ENCODE data around the gene PRPF40A. TPM values are rescaled to one million over a fixed set of nuclear protein-coding genes. Genes with fewer than 3 reads are reported as not detected.

Gene PRPF40A
- total RNA-seq, 1 experiment from 2014 or later = 127 TPM

GRCh38 chr2:152718076-152718908, 1.0 kb upstream of the PRPF40A start, which contains the start of gene ARL6IP6:
Gene ARL6IP6, plus strand, starts transcription at chr2:152718620. Its CDS starts 5 bp downstream, at chr2:152718625.
- peak; percentile 87 for DNase-seq (ENCODE audit: low read depth)

GRCh38 chr2:152716805-152717227, 445 bp downstream of the PRPF40A start:
- DNase-seq (ENCODE audit: low read depth) = no peak

- DNase-seq (ENCODE audit: low read depth) = no peak
Observed at GRCh38 chr2:152715854-152716428, 1.3 kb downstream of the PRPF40A start.

- DNase-seq (ENCODE audit: low read depth) = no peak
Observed at GRCh38 chr2:152715112-152715511, 2.1 kb downstream of the PRPF40A start.

- DNase-seq (ENCODE audit: low read depth) = no peak
Observed at GRCh38 chr2:152710713-152711112, 6.5 kb downstream of the PRPF40A start.

- DNase-seq (ENCODE audit: low read depth) = no peak
Observed at GRCh38 chr2:152708742-152709141, 8.5 kb downstream of the PRPF40A start.

- DNase-seq (ENCODE audit: low read depth) = no peak
Observed at GRCh38 chr2:152706477-152707021, 10.7 kb downstream of the PRPF40A start.

- DNase-seq (ENCODE audit: low read depth) = no peak
Observed at GRCh38 chr2:152701198-152701597, 16.1 kb downstream of the PRPF40A start.

GRCh38 chr2:152696476-152696875, 20.8 kb downstream of the PRPF40A start:
- DNase-seq (ENCODE audit: low read depth) = no peak

GRCh38 chr2:152695763-152696162, 21.5 kb downstream of the PRPF40A start:
- DNase-seq (ENCODE audit: low read depth) = no peak

GRCh38 chr2:152694161-152694661, 23.1 kb downstream of the PRPF40A start:
- DNase-seq (ENCODE audit: low read depth) = peak; percentile 84

- no peak for DNase-seq (ENCODE audit: low read depth)
Observed at GRCh38 chr2:152693033-152693432, 24.2 kb downstream of the PRPF40A start.

- no peak for DNase-seq (ENCODE audit: low read depth)
Observed at GRCh38 chr2:152686321-152686720, 30.9 kb downstream of the PRPF40A start.

GRCh38 chr2:152683400-152683799, 33.9 kb downstream of the PRPF40A start:
- DNase-seq (ENCODE audit: low read depth) = no peak

GRCh38 chr2:152682663-152683062, 34.6 kb downstream of the PRPF40A start:
- no peak for DNase-seq (ENCODE audit: low read depth)

GRCh38 chr2:152678808-152679207, 38.5 kb downstream of the PRPF40A start:
- no peak for DNase-seq (ENCODE audit: low read depth)

- no peak for DNase-seq (ENCODE audit: low read depth)
Observed at GRCh38 chr2:152676461-152676860, 40.8 kb downstream of the PRPF40A start.

- DNase-seq (ENCODE audit: low read depth) = no peak
Observed at GRCh38 chr2:152674334-152674733, 42.9 kb downstream of the PRPF40A start.

GRCh38 chr2:152664725-152665124, 52.5 kb downstream of the PRPF40A start:
- DNase-seq (ENCODE audit: low read depth) = no peak

GRCh38 chr2:152661076-152661475, 56.2 kb downstream of the PRPF40A start:
- DNase-seq (ENCODE audit: low read depth) = no peak

GRCh38 chr2:152658221-152658620, 59.0 kb downstream of the PRPF40A start:
- no peak for DNase-seq (ENCODE audit: low read depth)

- peak; percentile 29 for DNase-seq (ENCODE audit: low read depth)
Observed at GRCh38 chr2:152657043-152657442, 60.2 kb downstream of the PRPF40A start.

Data from HT1080 (cell line).